Activated CD4-positive, alpha-beta T cell treated with anti-CD3 and anti-CD28 coated beads for 24 hours (primary cell): ENCODE results near the gene RNF144B.

ENCODE experiments used
- DNase-seq, 2 donors: peaks; one replicate each; pipeline ENCODE4 v3.0.0-alpha.2; 2020; ENCODE audit warnings: low read depth in 2 of 2

Gene RNF144B

GRCh38 chr6:18488526-18489270 lies 101.5 kb downstream of the RNF144B start:
- DNase-seq: no peak

GRCh38 chr6:18489335-18489734 lies 102.2 kb downstream of the RNF144B start:
- no peak for DNase-seq

- DNase-seq: no peak
These were observed 104.3 kb downstream of the RNF144B start for GRCh38 chr6:18491308-18492045.

- DNase-seq: no peak
These were observed 105.8 kb downstream of the RNF144B start for GRCh38 chr6:18492972-18493371.

- no peak for DNase-seq
These were observed 106.3 kb downstream of the RNF144B start for GRCh38 chr6:18493382-18493891.

GRCh38 chr6:18493925-18494324 lies 106.8 kb downstream of the RNF144B start:
- DNase-seq: no peak

DNA sequence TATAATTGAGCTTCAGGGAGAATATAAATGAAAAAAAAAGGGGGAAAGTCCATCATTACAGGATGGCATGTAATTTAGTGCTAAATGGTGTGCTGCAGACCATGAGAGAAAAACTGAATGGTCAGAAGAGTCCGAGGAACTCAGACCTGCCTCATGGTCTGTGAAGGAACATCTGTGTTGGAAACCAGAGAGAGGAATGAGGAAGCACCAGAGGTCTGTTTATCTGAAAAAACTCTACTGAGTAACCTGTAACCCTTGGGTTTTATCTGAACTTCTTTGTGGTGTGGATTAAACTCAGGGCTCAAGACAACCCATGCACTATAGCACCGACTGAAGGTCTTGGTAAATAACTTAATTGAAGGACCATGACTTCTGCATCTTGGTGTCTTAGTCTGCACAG lies 108.1 kb downstream of the RNF144B start:
- DNase-seq: no peak

DNA sequence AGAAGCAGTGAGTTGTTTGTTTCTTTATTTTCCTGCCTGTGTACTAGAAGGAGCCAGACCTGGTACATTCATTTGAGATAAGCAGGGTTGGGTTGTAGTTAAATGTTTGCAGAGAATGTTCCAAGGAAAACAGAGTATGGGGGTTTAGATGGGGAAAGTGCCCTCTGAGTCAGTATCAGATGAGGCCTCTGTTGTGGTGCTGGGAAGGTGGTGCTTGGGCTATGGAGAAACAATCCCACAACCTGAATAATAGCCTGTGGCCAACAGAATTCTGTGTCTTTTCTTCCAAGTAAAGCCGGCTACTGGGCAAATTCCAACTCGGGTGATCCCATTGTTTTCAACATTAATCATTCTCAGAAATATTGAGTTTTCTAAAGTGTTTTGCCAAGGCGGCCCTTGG lies 109.3 kb downstream of the RNF144B start:
- DNase-seq: no peak

GRCh38 chr6:18497006-18497405 lies 109.9 kb downstream of the RNF144B start:
- DNase-seq: no peak

DNA sequence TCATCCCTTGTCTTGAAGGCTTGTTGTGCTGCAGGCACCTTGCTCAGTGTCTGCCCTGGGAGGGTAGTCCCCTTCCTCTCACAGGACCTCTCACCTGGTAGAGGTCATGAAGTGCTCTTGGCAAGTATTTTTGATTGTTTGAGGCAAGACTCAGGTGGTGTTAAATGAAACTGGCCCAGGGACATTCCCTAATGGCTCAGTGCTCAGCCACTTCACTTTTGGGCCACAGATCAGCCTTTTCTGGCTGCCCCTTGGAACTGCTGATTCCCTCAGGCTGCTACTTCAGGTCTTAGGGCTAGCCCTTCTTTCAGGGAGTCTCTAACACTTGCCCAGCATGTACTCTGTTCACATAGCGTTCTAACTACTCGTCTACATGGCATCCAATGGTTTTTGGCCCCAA lies 111.3 kb downstream of the RNF144B start:
- DNase-seq: no peak

GRCh38 chr6:18500921-18501662 lies 113.9 kb downstream of the RNF144B start:
- DNase-seq: no peak

GRCh38 chr6:18501663-18502013 lies 114.5 kb downstream of the RNF144B start:
- no peak for DNase-seq

GRCh38 chr6:18503206-18503592 lies 116.0 kb downstream of the RNF144B start:
- no peak for DNase-seq

- peak; percentile 9 to 14 for DNase-seq
These were observed 116.6 kb downstream of the RNF144B start for GRCh38 chr6:18503593-18504231.

- no peak for DNase-seq
These were observed 117.1 kb downstream of the RNF144B start for GRCh38 chr6:18504232-18504596.

- DNase-seq: no peak
These were observed 119.3 kb downstream of the RNF144B start for GRCh38 chr6:18506382-18507017.

- no peak for DNase-seq
These were observed 119.9 kb downstream of the RNF144B start for GRCh38 chr6:18507018-18507415.

- no peak for DNase-seq
These were observed 120.4 kb downstream of the RNF144B start for GRCh38 chr6:18507561-18507960.

GRCh38 chr6:18509871-18510643 lies 122.9 kb downstream of the RNF144B start:
- peak in 1 of 2 donors; percentile 28 for DNase-seq

DNA sequence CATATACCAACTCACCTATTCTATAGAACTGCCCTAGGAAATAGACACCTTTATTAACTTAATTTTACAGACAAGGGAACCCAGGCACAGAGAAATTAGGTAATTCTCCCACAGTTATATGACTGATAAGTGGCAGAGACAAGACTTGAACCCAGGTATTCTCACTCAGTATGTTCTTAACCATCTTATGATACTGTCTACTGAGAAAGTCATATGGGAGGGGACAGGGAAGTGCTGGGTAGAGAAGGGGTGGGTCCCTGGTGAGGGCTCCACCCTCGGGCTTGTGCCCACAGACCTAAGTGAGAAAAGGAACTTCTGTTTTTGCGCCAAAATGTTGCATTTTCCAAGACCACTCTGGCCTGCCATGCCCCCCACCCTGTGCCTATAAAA lies 123.5 kb downstream of the RNF144B start:
- DNase-seq: no peak

- DNase-seq: no peak
These were observed 124.1 kb downstream of the RNF144B start for GRCh38 chr6:18511211-18511610.
